ENCODE data around the gene TMEM108. TPM values are rescaled to one million over a fixed set of nuclear protein-coding genes. Genes with fewer than 3 reads are reported as not detected.

Gene TMEM108
- total RNA-seq, 4 donors from 2014 or later: 0.21 to 1.5 TPM; not detected in 2

DNA sequence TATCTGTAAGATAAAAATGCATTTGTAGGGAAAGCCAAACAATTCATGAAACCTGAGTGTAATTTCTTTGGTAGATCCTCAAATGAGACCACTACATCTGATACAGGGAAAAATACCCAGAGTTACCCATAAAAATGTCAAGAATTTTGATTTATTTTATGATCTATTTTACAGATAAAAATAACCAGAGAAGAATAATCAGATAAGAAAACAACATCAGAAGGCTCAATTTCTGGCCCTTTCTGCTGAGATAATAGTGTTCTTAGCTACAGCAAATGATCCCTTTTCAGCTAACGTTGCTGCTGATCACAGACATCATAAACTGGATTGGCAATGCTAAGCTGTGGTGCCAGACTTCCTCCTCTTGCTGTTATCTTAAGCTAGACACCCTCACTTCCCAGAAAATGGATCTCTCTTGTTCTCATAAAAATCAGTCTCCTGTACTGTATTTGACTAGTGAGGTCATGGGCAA, 21.3 kb upstream of the TMEM108 start:
- Histone ChIP-seq H3K36me3 (no peaks in the 10 kb centered on the region), H3K4me3 (no peak overlapping the region), H3K27ac (no peak overlapping the region), H3K27me3 (no peaks in the 10 kb centered on the region), H3K9me3 (peaks cover 0 to 9% (median 0%) of the 10 kb centered on the region in 4 donors), H3K4me1 (no peaks in the 10 kb centered on the region)
- DNase-seq (ENCODE audit: low spot score in 2 of 2): no peak
- WGBS, 2 donors: 4 to 5% methylated on average over 1 of the region's 1 CpG
- TF ChIP-seq, protein P1, sequence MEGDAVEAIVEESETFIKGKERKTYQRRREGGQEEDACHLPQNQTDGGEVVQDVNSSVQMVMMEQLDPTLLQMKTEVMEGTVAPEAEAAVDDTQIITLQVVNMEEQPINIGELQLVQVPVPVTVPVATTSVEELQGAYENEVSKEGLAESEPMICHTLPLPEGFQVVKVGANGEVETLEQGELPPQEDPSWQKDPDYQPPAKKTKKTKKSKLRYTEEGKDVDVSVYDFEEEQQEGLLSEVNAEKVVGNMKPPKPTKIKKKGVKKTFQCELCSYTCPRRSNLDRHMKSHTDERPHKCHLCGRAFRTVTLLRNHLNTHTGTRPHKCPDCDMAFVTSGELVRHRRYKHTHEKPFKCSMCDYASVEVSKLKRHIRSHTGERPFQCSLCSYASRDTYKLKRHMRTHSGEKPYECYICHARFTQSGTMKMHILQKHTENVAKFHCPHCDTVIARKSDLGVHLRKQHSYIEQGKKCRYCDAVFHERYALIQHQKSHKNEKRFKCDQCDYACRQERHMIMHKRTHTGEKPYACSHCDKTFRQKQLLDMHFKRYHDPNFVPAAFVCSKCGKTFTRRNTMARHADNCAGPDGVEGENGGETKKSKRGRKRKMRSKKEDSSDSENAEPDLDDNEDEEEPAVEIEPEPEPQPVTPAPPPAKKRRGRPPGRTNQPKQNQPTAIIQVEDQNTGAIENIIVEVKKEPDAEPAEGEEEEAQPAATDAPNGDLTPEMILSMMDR (IDR thresholded peaks at IDR 0.05): no peak
- no peak for TF ChIP-seq EP300 (IDR thresholded peaks at IDR 0.05)
- TF ChIP-seq POLR2A (IDR thresholded peaks at IDR 0.05): no peak

GRCh38 chr3:133018921-133019320, 19.3 kb upstream of the TMEM108 start:
- Histone ChIP-seq H3K4me1 (no peaks in the 10 kb centered on the region), H3K27ac (no peak overlapping the region), H3K36me3 (no peaks in the 10 kb centered on the region), H3K9me3 (no peaks in the 10 kb centered on the region), H3K4me3 (no peak overlapping the region), H3K27me3 (no peaks in the 10 kb centered on the region)
- WGBS, 2 donors: 87 to 91% methylated on average over 3 of the region's 3 CpGs
- DNase-seq (ENCODE audit: low spot score in 2 of 2): no peak
- TF ChIP-seq POLR2A (IDR thresholded peaks at IDR 0.05): no peak

DNA sequence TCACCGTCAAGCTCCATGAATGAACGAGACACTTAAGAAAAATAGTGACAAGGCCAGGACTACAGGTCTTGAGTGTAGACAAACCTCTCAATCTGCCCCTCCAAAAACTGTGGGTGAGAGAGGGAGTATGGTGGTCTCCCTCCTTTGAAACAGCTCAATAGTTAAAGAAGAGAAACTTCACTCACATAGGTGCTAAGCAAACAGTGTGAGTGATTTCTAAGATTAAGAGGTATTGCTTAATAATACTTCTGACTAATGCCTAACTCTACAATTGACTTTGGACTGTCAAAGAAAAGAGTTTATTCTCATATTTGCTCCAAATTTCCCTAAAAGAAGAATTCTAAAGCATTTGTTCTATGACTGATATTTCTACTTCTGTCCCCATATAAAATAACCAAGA, 17.0 kb upstream of the TMEM108 start:
- Histone ChIP-seq H3K27ac (no peak overlapping the region), H3K4me1 (no peaks in the 10 kb centered on the region), H3K9me3 (no peaks in the 10 kb centered on the region), H3K36me3 (no peaks in the 10 kb centered on the region), H3K4me3 (no peak overlapping the region), H3K27me3 (no peaks in the 10 kb centered on the region)
- DNase-seq (ENCODE audit: low spot score in 2 of 2): no peak
- TF ChIP-seq POLR2A (IDR thresholded peaks at IDR 0.05) (no peak), EP300 (IDR thresholded peaks at IDR 0.05) (no peak)
- TF ChIP-seq, protein P1 (IDR thresholded peaks at IDR 0.05): no peak
- 64 to 76% methylated on average over 2 of the region's 2 CpGs for WGBS, 2 donors

- DNase-seq (ENCODE audit: low spot score in 2 of 2): no peak
- Histone ChIP-seq H3K27ac (no peak overlapping the region), H3K27me3 (no peaks in the 10 kb centered on the region), H3K9me3 (no peaks in the 10 kb centered on the region), H3K36me3 (no peaks in the 10 kb centered on the region), H3K4me3 (no peak overlapping the region), H3K4me1 (no peaks in the 10 kb centered on the region)
- TF ChIP-seq, protein P1 (IDR thresholded peaks at IDR 0.05): no peak
- no peak for TF ChIP-seq EP300 (IDR thresholded peaks at IDR 0.05)
- no peak for TF ChIP-seq POLR2A (IDR thresholded peaks at IDR 0.05)
- 83 to 94% methylated on average over 1 of the region's 1 CpG for WGBS, 2 donors
Observed at GRCh38 chr3:133023362-133023761, 14.8 kb upstream of the TMEM108 start.

- H3K27ac ChIP-seq: no peak overlapping the region
- H3K4me3 ChIP-seq: no peak overlapping the region
- DNase-seq (ENCODE audit: low spot score in 2 of 2): no peak
- no peaks in the 10 kb centered on the region for H3K27me3 ChIP-seq
- no peaks in the 10 kb centered on the region for H3K4me1 ChIP-seq
- WGBS, 2 donors: 72 to 74% methylated on average over 3 of the region's 3 CpGs
- TF ChIP-seq, protein P1 (IDR thresholded peaks at IDR 0.05): no peak
- TF ChIP-seq EP300 (IDR thresholded peaks at IDR 0.05) (no peak), POLR2A (IDR thresholded peaks at IDR 0.05) (no peak)
- no peaks in the 10 kb centered on the region for H3K36me3 ChIP-seq
- no peaks in the 10 kb centered on the region for H3K9me3 ChIP-seq
Observed at GRCh38 chr3:133025546-133025945, 12.6 kb upstream of the TMEM108 start.

DNA sequence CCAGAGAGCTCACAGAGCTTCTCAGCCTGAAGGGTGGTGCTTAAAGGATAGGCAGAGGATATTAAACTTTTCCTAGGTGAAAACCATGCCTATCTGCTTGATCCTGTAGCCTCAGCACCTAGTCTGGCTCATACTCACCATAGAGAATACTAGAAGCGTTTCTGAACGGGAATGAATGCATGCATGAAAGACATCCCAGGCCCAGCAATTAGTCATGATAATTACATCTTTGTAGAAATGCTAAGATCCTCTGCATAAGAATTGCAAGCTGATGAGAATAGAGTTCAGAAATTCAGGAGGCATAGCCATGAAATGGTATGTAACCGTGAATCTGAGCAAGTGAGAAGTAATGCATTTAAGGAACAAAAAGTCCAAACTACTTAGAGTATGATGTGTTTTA, 5.9 kb upstream of the TMEM108 start:
- WGBS, 2 donors: 89% methylated on average over 3 of the region's 3 CpGs
- H3K27ac ChIP-seq: no peak overlapping the region
- no peak for DNase-seq (ENCODE audit: low spot score in 2 of 2)
- H3K36me3 ChIP-seq: no peaks in the 10 kb centered on the region
- no peak overlapping the region for H3K4me3 ChIP-seq
- H3K27me3 ChIP-seq: peaks cover 0 to 7% of the 10 kb centered on the region in 2 donors
- no peaks in the 10 kb centered on the region for H3K4me1 ChIP-seq
- H3K9me3 ChIP-seq: no peaks in the 10 kb centered on the region
- TF ChIP-seq EP300 (IDR thresholded peaks at IDR 0.05) (no peak), POLR2A (IDR thresholded peaks at IDR 0.05) (no peak)
- TF ChIP-seq, protein P1 (IDR thresholded peaks at IDR 0.05): no peak
